GM23338 (cell line): ENCODE results near the gene PRUNE2. TPM values are rescaled to one million over a fixed set of nuclear protein-coding genes. Genes with fewer than 3 reads are reported as not detected.

Source experiments
- ATAC-seq: fragments of 200-7000 bp; cut with Tn5 transposase; 3 replicates; pipeline ENCODE4 v1.9.1; 2020
- DNase-seq: peaks from one replicate; pipeline ENCODE4 v3.0.0-alpha.2; 2015; ENCODE audit warnings: low spot score
- H2AFZ ChIP-seq: fragments of 200-600 bp; sonication (generic); 2 replicates; pipeline ENCODE4 v1.8.0; 2016; ENCODE audit warnings: antibody characterized with exemption, mild to moderate bottlenecking, moderate library complexity
- H3F3A ChIP-seq: fragments of 200-600 bp; sonication (generic); replicated peaks from 2 replicates; pipeline ENCODE4 v1.8.0; 2017; ENCODE audit warnings: antibody characterized with exemption, mixed run types, low read depth
- H3K27ac ChIP-seq: fragments of 200-600 bp; sonication (generic); 2 replicates; pipeline ENCODE4 v1.6.1; 2016; ENCODE audit warnings: low read depth
- H3K27me3 ChIP-seq: fragments of 200-600 bp; sonication (generic); 2 replicates; pipeline ENCODE4 v1.8.0; 2016; ENCODE audit warnings: mild to moderate bottlenecking, mixed run types, moderate library complexity; ENCODE audit not compliant: insufficient read depth
- H3K36me3 ChIP-seq: fragments of 200-600 bp; sonication (generic); 2 replicates; pipeline ENCODE4 v1.8.0; 2016; ENCODE audit warnings: mild to moderate bottlenecking; ENCODE audit not compliant: insufficient read depth
- H3K4me1 ChIP-seq: fragments of 200-600 bp; sonication (generic); 2 replicates; pipeline ENCODE4 v1.8.0; 2016; ENCODE audit warnings: mild to moderate bottlenecking, moderate library complexity; ENCODE audit not compliant: insufficient read depth
- H3K4me2 ChIP-seq: fragments of 200-600 bp; sonication (generic); 2 replicates; pipeline ENCODE4 v1.7.1; 2017; ENCODE audit warnings: mixed run types
- H3K4me3 ChIP-seq: fragments of 200-600 bp; sonication (generic); 2 replicates; pipeline ENCODE4 v1.6.1; 2016; ENCODE audit warnings: mixed run types
- H3K79me2 ChIP-seq: fragments of 200-600 bp; sonication (generic); replicated peaks from 2 replicates; pipeline ENCODE4 v1.8.0; 2017; ENCODE audit warnings: mild to moderate bottlenecking; ENCODE audit not compliant: insufficient read depth
- H3K9me2 ChIP-seq: fragments of 200-600 bp; sonication (generic); 2 replicates; pipeline ENCODE4 v1.8.0; 2017; ENCODE audit not compliant: insufficient read depth
- H4K20me1 ChIP-seq: fragments of 200-600 bp; sonication (generic); replicated peaks from 2 replicates; pipeline ENCODE4 v1.8.0; 2017; ENCODE audit warnings: mild to moderate bottlenecking; ENCODE audit not compliant: insufficient read depth
- H3K27ac Mint-ChIP-seq: 2 replicates; pipeline ENCODE4 v1.8.0; 2020; ENCODE audit warnings: inconsistent platforms, mild to moderate bottlenecking, moderate library complexity, mixed read lengths
- H3K27me3 Mint-ChIP-seq: 3 replicates; pipeline ENCODE4 v1.8.0; 2022; ENCODE audit warnings: low read depth, mild to moderate bottlenecking, moderate library complexity, mixed read lengths, inconsistent platforms; ENCODE audit not compliant: insufficient read depth, poor library complexity
- H3K36me3 Mint-ChIP-seq: 3 replicates; pipeline ENCODE4 v1.8.0; 2021; ENCODE audit warnings: low read depth, mild to moderate bottlenecking, inconsistent platforms, moderate library complexity, mixed read lengths
- H3K4me1 Mint-ChIP-seq: 3 replicates; pipeline ENCODE4 v1.8.0; 2020; ENCODE audit warnings: mild to moderate bottlenecking, inconsistent platforms, mixed read lengths
- H3K4me3 Mint-ChIP-seq: 3 replicates; pipeline ENCODE4 v1.8.0; 2021; ENCODE audit warnings: moderate library complexity, mild to moderate bottlenecking, inconsistent platforms, mixed read lengths
- H3K9me3 Mint-ChIP-seq: 3 replicates; pipeline ENCODE4 v1.8.0; 2020; ENCODE audit warnings: moderate library complexity, mild to moderate bottlenecking, inconsistent platforms, mixed read lengths
- CREB1 ChIP-seq: fragments of 250-450 bp; sonication (Bioruptor Pico); IDR thresholded peaks from 2 replicates; pipeline ENCODE4 v1.5.0; 2020; ENCODE audit warnings: low read depth, mild to moderate bottlenecking, moderate library complexity
- CTCF ChIP-seq, 2 experiments: fragments of 200-600 bp in 1 of 2; sonication (generic) in 1 of 2; conservative IDR thresholded peaks; 2 replicates each; pipeline versions ENCODE4 v1.5.1 to v1.6.1; 2016 to 2017; ENCODE audit warnings: antibody characterized with exemption in 2 of 2, low read depth in 2 of 2, mild to moderate bottlenecking in 2 of 2, moderate library complexity in 1 of 2
- ETS1 ChIP-seq: IDR thresholded peaks from 2 replicates; pipeline ENCODE4 v1.6.1; 2016; ENCODE audit warnings: antibody characterized with exemption
- EZH2 ChIP-seq: fragments of 200-600 bp; sonication (generic); IDR thresholded peaks from one replicate; pipeline ENCODE4 v1.8.0; 2017; ENCODE audit warnings: antibody characterized with exemption, mild to moderate bottlenecking, low read depth; ENCODE audit not compliant: unreplicated experiment
- EZH2phosphoT487 ChIP-seq: fragments of 200-600 bp; sonication (generic); IDR thresholded peaks from one replicate; pipeline ENCODE4 v1.8.1; 2018; ENCODE audit warnings: antibody characterized with exemption; ENCODE audit not compliant: unreplicated experiment
- JUNB ChIP-seq: IDR thresholded peaks from one replicate; pipeline ENCODE4 v1.6.1; 2016; ENCODE audit warnings: antibody characterized with exemption; ENCODE audit not compliant: unreplicated experiment
- NANOG ChIP-seq: IDR thresholded peaks from 2 replicates; pipeline ENCODE4 v1.6.1; 2016; ENCODE audit warnings: antibody characterized with exemption, borderline replicate concordance
- POLR2AphosphoS5 ChIP-seq: IDR thresholded peaks from 2 replicates; pipeline ENCODE4 v1.6.1; 2016; ENCODE audit warnings: antibody characterized with exemption, low read depth
- REST ChIP-seq: IDR thresholded peaks from one replicate; pipeline ENCODE4 v1.6.1; 2018; ENCODE audit warnings: antibody characterized with exemption; ENCODE audit not compliant: unreplicated experiment
- STAT1 ChIP-seq: IDR thresholded peaks from one replicate; pipeline ENCODE4 v1.6.1; 2016; ENCODE audit warnings: antibody characterized with exemption; ENCODE audit not compliant: unreplicated experiment
- ZNF114 ChIP-seq: fragments of 250-450 bp; sonication (Bioruptor Pico); IDR thresholded peaks from 2 replicates; pipeline ENCODE4 v1.5.0; 2020; ENCODE audit warnings: mild to moderate bottlenecking, moderate library complexity
- ZNF331 ChIP-seq: fragments of 250-450 bp; sonication (Bioruptor Pico); IDR thresholded peaks from 2 replicates; pipeline ENCODE4 v1.5.0; 2020; ENCODE audit warnings: low read depth, mild to moderate bottlenecking, moderate library complexity
- ZNF462 ChIP-seq: fragments of 250-450 bp; sonication (Bioruptor Pico); IDR thresholded peaks from 2 replicates; pipeline ENCODE4 v1.5.0; 2020; ENCODE audit warnings: mild to moderate bottlenecking, moderate library complexity
- polyA plus RNA-seq: library from polyadenylated mRNA; unstranded; fragments of >200 nt; fragmentation: Nextera tagmentation; extraction: Ambion mirVana; gene quantifications from 2 replicates; pipeline ENCODE4 v1.2.1, GENCODE V29; 2016
- total RNA-seq: library from RNA; depleted of rRNA; stranded (reverse); fragments of >200 nt; shearing (Covaris generic); gene quantifications from 2 replicates; pipeline ENCODE4 v1.2.3, GENCODE V29; 2014

Gene PRUNE2
- total and polyA plus RNA-seq, 2 experiments from 2014 or later: 10.6 to 26.5 TPM

- no peak for ATAC-seq
- no peak overlapping the region for H2AFZ ChIP-seq
- H3K27me3 ChIP-seq: no peaks in the 10 kb centered on the region
- H3K4me1 ChIP-seq: no peaks in the 10 kb centered on the region
- Mint-ChIP-seq H3K36me3 (no peaks in the 10 kb centered on the region), H3K27me3 (peaks cover 2% of the 10 kb centered on the region), H3K27ac (no peak overlapping the region), H3K4me3 (no peak overlapping the region), H3K9me3 (no peaks in the 10 kb centered on the region), H3K4me1 (peaks cover 9% of the 10 kb centered on the region; the same call in 2 of the 3 replicates)
- no peaks in the 10 kb centered on the region for H3K9me2 ChIP-seq
- no peaks in the 10 kb centered on the region for H3K36me3 ChIP-seq
- no peaks in the 10 kb centered on the region for H3K79me2 ChIP-seq
- no peak overlapping the region for H3K27ac ChIP-seq
- no peak for TF ChIP-seq JUNB
- TF ChIP-seq EZH2: no peak
- TF ChIP-seq CREB1: no peak
- TF ChIP-seq ZNF331 (CRISPR knock-in tag): no peak
- no peak for TF ChIP-seq NANOG
- no peak for TF ChIP-seq STAT1
- no peak for TF ChIP-seq POLR2AphosphoS5
- no peak for TF ChIP-seq REST
- no peak for TF ChIP-seq ZNF462 (CRISPR knock-in tag)
- no peak for TF ChIP-seq ZNF114 (CRISPR knock-in tag)
- no peak for TF ChIP-seq ETS1
- TF ChIP-seq EZH2phosphoT487: no peak
- no peak for TF ChIP-seq CTCF (conservative IDR thresholded peaks at IDR 0.05; ENCODE audit: low read depth in 2 of 2)
- no peak overlapping the region for H3K4me2 ChIP-seq
- no peaks in the 10 kb centered on the region for H4K20me1 ChIP-seq
- DNase-seq: no peak
- H3K4me3 ChIP-seq: no peak overlapping the region
- no peaks in the 10 kb centered on the region for H3F3A ChIP-seq
Observed at GRCh38 chr9:76619640-76620039, 286.3 kb downstream of the PRUNE2 start.
